Body of pancreas (tissue), 4 donors: Measurements from ENCODE around the gene COL23A1.

Source experiments
- CTCF ChIP-seq, 7 experiments: fragments of 450-650 bp in 4 of 7; fragments of 200-600 bp in 3 of 7; sonication (generic) in 3 of 7; IDR thresholded peaks; one replicate each; pipeline ENCODE4 v1.5.1; 2016 to 2019; ENCODE audit warnings: antibody characterized with exemption in 7 of 7
- POLR2A ChIP-seq, 3 donors: fragments of 450-650 bp; IDR thresholded peaks; one replicate each; pipeline ENCODE4 v1.6.1; 2016; ENCODE audit warnings: antibody characterized with exemption in 3 of 3, mild to moderate bottlenecking in 2 of 3

GRCh38 chr5:178391480-178391879 lies 198.7 kb downstream of the COL23A1 start:
- TF ChIP-seq CTCF (IDR thresholded peaks at IDR 0.05) (no peak), POLR2A (IDR thresholded peaks at IDR 0.05) (no peak)
